Measurements from ENCODE around the gene TUG1. TPM values are rescaled to one million over a fixed set of nuclear protein-coding genes. Genes with fewer than 3 reads are reported as not detected.

TUG1 gene
- total RNA-seq, 1 donor from 2014 or later: 69.1 TPM

DNA sequence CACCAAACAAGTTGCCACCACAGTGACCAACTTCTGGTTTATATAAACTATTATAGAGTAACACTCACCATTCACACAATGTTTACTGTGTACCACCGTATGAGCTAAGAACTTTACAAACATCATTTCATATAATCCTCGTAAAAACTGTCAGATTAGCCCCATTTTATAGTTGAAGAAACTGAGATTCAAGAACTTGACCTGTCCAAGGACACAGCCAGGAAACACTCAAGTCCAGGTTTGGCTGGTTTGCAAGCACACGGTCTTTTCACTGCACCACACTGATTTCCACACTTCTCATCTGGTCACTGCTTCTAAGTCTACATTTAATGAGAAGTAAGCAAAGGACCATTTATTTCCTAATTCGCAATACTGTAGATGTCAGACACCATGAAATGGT, 4.2 kb upstream of the TUG1 start:
- peaks cover 62% of the 10 kb centered on the region for H3K36me3 Mint-ChIP-seq (ENCODE audit: low read depth)
- DNase-seq: no peak
- peaks cover 6% of the 10 kb centered on the region for H3K9me3 Mint-ChIP-seq
- intact Hi-C loops (cut with micrococcal nuclease): loop anchor here (5.0 kb wide), 4 partner anchors 43 to 543 kb away; partner anchors contain the start of genes PIK3IP1 and RNF185
- H3K27ac Mint-ChIP-seq: no peak overlapping the region
- peaks cover 30% of the 10 kb centered on the region for H3K4me1 Mint-ChIP-seq
- peaks cover 4% of the 10 kb centered on the region for H3K27me3 Mint-ChIP-seq
- no peak overlapping the region for H3K4me3 Mint-ChIP-seq

DNA sequence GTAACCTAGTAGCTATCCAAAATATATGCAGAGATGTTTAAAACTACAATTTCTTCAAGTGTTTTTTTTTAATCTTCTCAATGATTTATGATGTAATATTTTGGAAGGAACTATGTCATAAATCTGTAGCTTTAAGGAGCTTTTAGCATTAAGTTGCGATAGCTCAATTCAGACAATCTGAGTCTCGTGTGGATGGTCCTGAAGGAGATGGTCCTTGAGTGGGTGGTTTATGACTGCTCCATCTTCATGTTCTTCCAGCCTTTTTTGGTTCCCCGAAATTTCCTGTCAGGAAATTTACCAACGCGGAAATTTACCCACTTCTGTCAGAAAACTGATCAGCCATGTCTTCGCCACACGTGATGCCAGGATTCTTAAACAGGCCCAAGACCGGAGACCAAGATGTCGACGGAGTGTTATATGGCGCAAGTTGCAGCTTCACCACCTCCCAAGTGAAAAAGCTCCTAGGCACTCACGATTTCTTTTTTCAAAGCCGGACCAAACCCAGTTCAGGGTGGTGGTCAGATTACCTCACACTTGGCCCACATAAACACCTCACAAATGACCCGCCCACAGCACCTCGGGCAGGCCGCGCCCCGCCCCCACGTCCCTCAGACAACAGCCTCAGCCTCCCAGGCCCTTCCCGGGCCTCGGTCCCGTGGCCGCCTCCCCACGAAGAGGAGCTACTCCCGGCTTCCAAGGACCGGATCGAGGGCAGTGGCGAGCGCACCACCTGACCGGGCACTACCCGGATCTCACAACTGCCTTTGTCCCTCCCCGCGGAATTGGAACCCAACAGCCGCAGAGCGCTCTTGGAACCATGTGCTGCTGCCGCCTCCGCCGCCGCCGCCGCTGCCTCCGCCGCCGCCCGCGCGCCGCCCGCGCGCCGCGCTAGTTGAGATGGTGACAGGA, 796 bp upstream of the TUG1 start, which contains the start of gene MORC2:
TSS of gene MORC2 (minus strand) at position 760 of the 909 bp plus-strand sequence. CDS start 885 bp downstream, outside the sequence.
- DNase-seq: no peak
- peaks cover 19% of the 10 kb centered on the region for H3K9me3 Mint-ChIP-seq
- peak within 1 kb of the TSS; percentile 98 for H3K4me3 Mint-ChIP-seq

DNA sequence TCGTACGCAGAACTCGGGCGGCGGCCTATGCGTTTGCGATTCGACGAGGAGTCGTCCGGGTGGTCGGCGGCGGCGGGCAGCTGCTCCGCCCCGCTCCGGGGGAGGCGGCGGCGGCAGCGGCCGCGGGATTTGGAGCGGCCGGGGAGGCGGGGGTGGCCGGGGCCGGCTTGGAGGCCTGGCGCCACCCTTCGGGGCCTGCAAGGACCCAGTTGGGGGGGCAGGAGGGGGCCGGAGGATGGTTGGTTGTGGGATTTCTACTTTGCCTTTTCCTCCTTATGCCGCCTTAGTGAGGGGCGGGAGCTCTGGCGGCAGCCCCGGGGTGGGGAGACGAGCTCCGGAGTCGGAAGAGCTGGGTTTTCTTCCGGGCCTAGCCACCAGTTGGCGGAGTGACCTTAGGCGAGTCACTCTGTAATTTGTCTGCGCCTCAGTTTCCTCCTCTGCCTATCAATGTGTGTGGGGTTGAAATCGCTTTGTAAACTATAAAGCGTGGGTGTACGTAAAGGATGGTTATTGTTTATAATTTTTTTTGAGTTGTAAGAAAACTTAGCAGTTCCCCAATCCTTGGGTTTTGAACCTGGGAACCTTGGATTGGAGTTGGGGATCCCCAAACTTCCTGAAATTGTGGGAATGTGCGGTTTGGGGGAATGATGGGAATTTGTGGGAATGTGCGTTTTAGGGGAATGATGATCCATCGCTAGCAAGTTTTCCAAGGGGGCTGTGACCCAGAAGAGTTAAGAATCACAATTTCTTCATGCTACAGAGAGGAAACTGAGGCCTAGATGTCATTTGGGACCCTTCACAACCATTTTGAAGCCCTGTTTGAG, 679 bp downstream of the TUG1 start:
- intact Hi-C loops (cut with micrococcal nuclease): loop anchor here (1.0 to 5.0 kb wide), 7 partner anchors 47 to 1203 kb away; partner anchors contain the start of genes LIMK2, PIK3IP1, RNF185 and UQCR10
- peak; percentile 85 for DNase-seq
- Mint-ChIP-seq H3K36me3 (ENCODE audit: low read depth) (peaks cover 88% of the 10 kb centered on the region), H3K4me3 (peak overlapping the region; percentile 98), H3K4me1 (peaks cover 34% of the 10 kb centered on the region), H3K27ac (peak overlapping the region; percentile 99), H3K9me3 (peaks cover 24% of the 10 kb centered on the region), H3K27me3 (peaks cover 4% of the 10 kb centered on the region)

More for the DNA sequence above, 796 bp upstream of the TUG1 start, which contains the start of gene MORC2:
- peak within 1 kb of the TSS; percentile 99 for H3K27ac Mint-ChIP-seq
- peaks cover 4% of the 10 kb centered on the region for H3K27me3 Mint-ChIP-seq
- peaks cover 39% of the 10 kb centered on the region for H3K4me1 Mint-ChIP-seq
- intact Hi-C loops (cut with micrococcal nuclease): loop anchor here (2.0 to 5.0 kb wide), 6 partner anchors 46 to 1201 kb away; partner anchors contain the start of genes LIMK2, PIK3IP1, RNF185 and UQCR10
- H3K36me3 Mint-ChIP-seq (ENCODE audit: low read depth): peaks cover 83% of the 10 kb centered on the region

DNA sequence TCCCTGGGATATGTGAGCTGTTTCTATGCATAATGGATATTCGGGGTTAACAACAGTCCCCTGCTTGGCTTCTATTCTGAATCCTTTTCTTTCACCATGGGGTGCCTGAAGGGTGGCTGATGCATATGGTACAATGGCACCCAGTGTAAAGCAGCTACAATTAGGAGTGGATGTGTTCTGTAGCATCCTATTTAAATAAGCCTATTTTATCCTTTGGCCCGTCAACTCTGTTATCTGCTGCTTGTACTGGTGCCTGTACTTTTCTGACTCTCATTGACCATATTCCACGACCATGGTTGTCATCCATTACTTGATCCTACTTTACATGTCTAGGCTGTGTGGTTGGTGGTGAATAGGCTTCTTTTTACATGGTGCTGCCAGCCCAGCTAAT, 1.3 kb downstream of the TUG1 start:
- H3K4me1 Mint-ChIP-seq: peaks cover 31% of the 10 kb centered on the region

DNA sequence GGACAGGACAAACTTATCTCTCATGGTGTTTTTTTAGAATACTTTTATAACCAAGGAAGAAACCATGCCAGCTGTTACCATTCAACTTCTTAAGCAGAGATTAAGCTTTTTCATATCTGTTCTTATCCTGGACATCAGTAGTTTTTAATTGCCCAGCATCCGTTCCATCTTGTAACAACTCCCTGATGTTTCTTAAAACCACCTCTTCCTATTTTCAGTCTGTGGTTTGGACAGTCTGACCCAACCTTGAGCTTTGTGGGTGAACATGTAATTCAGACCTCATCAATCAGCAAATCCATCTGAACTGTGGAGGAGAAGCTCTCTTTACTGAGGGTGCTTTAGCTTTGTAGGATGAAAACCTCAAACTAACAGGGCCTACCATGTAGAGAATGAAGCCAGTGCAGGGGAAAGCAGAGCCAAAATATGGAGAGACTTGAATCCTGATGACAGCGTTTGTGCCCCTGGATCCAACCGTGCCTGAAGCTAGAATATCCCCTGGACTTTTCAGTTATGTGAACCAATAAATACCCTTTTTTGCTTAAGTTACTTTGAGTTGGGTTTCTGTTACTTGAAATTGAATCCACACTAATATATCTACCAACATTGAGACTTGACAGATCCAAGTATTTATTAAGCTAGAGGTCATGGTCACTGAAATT, 9.4 kb downstream of the TUG1 start:
- no peak for DNase-seq
- peaks cover 6% of the 10 kb centered on the region for H3K4me1 Mint-ChIP-seq
- no peak overlapping the region for H3K27ac Mint-ChIP-seq
- H3K9me3 Mint-ChIP-seq: peaks cover 47% of the 10 kb centered on the region
- H3K4me3 Mint-ChIP-seq: no peak overlapping the region
- no peaks in the 10 kb centered on the region for H3K27me3 Mint-ChIP-seq
- peaks cover 60% of the 10 kb centered on the region for H3K36me3 Mint-ChIP-seq (ENCODE audit: low read depth)
- intact Hi-C loops (cut with micrococcal nuclease): no loop called here

More for the DNA sequence above, 1.3 kb downstream of the TUG1 start:
- Mint-ChIP-seq H3K4me3 (peak overlapping the region; percentile 98), H3K36me3 (ENCODE audit: low read depth) (peaks cover 89% of the 10 kb centered on the region), H3K27ac (peak overlapping the region; percentile 99), H3K27me3 (peaks cover 4% of the 10 kb centered on the region), H3K9me3 (peaks cover 28% of the 10 kb centered on the region)
- DNase-seq: no peak
- intact Hi-C loops (cut with micrococcal nuclease): no loop called here

DNA sequence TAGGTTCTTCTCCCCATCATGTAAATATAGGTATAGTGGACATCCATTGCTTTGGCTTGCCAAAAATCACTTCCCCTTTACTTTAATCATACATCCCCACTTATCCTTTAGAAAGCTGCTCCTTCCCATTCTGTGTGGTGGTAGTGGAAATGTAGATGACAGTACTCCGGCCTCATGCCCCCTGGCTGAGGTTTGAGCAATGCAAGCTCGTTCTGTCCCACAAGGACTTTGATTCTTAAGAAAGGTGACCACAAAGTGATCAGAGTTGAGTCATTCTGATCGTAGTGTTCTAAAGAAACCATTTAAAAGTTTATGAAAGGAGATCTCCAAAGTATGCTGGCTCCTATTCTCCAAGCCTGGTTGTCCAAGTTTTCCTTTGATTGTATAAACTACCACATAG, 10.9 kb downstream of the TUG1 start:
- H3K27ac Mint-ChIP-seq: no peak overlapping the region
- peaks cover 48% of the 10 kb centered on the region for H3K36me3 Mint-ChIP-seq (ENCODE audit: low read depth)
- no peak for DNase-seq
- peaks cover 49% of the 10 kb centered on the region for H3K9me3 Mint-ChIP-seq
- no peaks in the 10 kb centered on the region for H3K27me3 Mint-ChIP-seq
- H3K4me3 Mint-ChIP-seq: no peak overlapping the region
- intact Hi-C loops (cut with micrococcal nuclease): no loop called here
- H3K4me1 Mint-ChIP-seq: peaks cover 6% of the 10 kb centered on the region

DNA sequence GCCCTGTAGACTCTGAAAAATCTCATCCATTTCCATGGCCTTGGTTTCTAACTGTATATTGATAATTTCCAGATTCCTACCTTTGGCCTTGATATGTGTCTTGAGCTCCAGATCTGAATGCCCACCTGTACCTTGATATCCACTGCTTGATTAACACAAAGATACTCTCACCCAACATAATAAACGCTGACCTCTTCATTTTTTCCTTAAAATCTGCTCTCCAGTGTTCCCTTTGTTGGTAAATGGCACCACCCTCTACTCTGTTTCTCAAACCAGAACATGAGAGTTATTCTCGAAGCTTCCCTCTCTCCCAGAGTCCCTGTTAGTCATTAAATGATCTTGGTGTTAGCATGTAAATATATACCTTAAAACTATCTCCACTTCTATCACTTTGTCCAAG, 13.4 kb downstream of the TUG1 start:
- intact Hi-C loops (cut with micrococcal nuclease): no loop called here
- H3K4me1 Mint-ChIP-seq: peaks cover 3% of the 10 kb centered on the region
- H3K27me3 Mint-ChIP-seq: no peaks in the 10 kb centered on the region
- H3K9me3 Mint-ChIP-seq: peaks cover 30% of the 10 kb centered on the region
- no peak for DNase-seq
- peaks cover 23% of the 10 kb centered on the region for H3K36me3 Mint-ChIP-seq (ENCODE audit: low read depth)
- no peak overlapping the region for H3K27ac Mint-ChIP-seq
- no peak overlapping the region for H3K4me3 Mint-ChIP-seq

DNA sequence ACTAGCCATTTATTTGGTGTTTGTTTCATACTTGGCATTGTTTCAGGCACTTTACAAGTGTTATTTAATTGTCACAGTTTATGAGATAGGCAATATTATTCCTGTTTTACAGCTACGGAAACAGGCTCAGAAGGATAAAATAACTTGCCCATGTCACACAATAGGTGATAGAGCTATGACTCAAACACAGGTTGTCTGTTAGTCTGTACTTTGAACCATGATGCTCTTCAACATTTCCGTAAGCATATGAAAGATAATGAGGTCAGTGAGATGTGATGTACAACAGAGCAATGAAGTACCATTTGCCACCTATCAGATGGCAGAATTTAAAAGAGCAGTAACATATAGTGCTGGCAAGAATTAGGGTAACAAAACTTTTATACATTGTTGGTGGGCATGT, 15.3 kb downstream of the TUG1 start:
- H3K27me3 Mint-ChIP-seq: no peaks in the 10 kb centered on the region
- no peak overlapping the region for H3K27ac Mint-ChIP-seq
- intact Hi-C loops (cut with micrococcal nuclease): no loop called here
- DNase-seq: no peak
- peaks cover 10% of the 10 kb centered on the region for H3K36me3 Mint-ChIP-seq (ENCODE audit: low read depth)
- peaks cover 15% of the 10 kb centered on the region for H3K9me3 Mint-ChIP-seq
- H3K4me1 Mint-ChIP-seq: peaks cover 3% of the 10 kb centered on the region
- no peak overlapping the region for H3K4me3 Mint-ChIP-seq

DNA sequence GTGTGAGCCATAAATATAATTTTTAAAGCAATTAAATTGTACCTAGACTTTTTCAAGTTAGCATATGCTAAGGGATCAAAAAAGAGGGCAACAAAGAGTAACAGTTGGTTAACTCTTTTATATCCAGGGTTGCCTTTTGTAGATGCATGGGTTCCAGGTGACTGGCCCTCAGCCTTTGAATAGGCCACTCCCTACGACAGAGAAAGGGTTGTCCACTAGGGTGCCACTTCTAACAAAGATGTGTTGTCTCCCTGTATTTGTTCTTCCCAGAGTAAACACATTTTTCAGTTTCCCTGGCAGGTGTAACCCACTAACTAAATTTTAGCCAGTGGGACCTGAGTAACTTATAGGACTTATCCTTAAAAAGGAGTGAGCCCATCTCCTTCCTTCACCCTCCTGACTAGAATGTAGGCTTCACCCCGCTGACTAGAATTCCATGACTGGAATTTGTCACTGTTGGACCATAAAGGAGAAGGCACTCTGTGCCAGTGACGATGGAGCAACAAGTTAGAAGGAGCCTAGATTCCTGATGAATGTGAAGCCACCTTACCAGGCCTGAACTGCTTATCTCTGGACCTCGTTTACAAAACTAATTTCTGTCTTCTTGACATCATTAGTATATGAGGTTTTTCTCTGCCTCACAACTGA, 16.6 kb downstream of the TUG1 start:
- no peak overlapping the region for H3K4me3 Mint-ChIP-seq
- H3K4me1 Mint-ChIP-seq: no peaks in the 10 kb centered on the region
- DNase-seq: no peak
- no peaks in the 10 kb centered on the region for H3K27me3 Mint-ChIP-seq
- peaks cover 3% of the 10 kb centered on the region for H3K36me3 Mint-ChIP-seq (ENCODE audit: low read depth)
- H3K27ac Mint-ChIP-seq: no peak overlapping the region
- peaks cover 11% of the 10 kb centered on the region for H3K9me3 Mint-ChIP-seq
- intact Hi-C loops (cut with micrococcal nuclease): no loop called here

DNA sequence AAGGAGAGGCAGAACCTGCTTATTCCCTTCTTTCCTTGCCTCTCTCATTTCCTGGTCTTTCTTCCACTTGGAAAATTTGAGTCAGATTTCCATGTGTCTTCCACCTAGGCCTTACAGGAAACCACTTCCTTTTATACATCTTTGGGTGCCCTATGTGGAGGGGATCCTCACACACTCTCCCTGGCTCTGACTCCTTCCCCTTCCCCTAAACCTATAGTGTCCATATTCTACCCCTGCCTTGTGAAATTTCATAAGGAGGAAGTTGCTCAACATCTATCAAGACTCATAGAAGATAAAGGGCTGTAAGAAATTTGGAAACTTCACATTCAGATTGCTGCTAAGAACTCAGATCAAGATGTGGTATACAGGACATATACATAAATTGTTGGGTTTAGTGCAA, 20.4 kb downstream of the TUG1 start:
- Mint-ChIP-seq H3K36me3 (ENCODE audit: low read depth) (peaks cover 1% of the 10 kb centered on the region), H3K9me3 (peaks cover 12% of the 10 kb centered on the region), H3K27ac (no peak overlapping the region), H3K4me3 (no peak overlapping the region), H3K27me3 (peaks cover 2% of the 10 kb centered on the region), H3K4me1 (no peaks in the 10 kb centered on the region)
- DNase-seq: no peak
- intact Hi-C loops (cut with micrococcal nuclease): no loop called here

DNA sequence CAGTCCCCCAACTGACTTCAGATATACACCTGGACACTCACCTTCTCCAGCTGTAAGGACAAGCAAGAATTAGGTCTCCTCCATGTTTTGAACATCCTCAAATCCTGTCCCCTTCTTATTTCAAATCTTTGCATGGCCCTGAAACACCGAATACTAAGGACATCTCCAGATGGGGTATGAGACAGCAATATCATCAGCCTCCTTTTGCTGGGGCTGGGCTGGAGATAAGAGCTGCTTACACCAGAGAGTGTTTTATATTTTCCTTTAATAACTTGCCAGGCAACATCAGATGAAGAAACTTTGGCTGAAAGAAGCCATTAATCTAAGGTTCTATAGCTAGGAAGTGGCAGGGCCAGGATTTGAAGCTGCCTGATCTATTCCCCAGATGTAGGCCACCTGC, 21.6 kb downstream of the TUG1 start:
- Mint-ChIP-seq H3K4me3 (no peak overlapping the region), H3K27ac (no peak overlapping the region), H3K9me3 (peaks cover 11% of the 10 kb centered on the region), H3K36me3 (ENCODE audit: low read depth) (peaks cover 1% of the 10 kb centered on the region), H3K27me3 (peaks cover 6% of the 10 kb centered on the region), H3K4me1 (peaks cover 3% of the 10 kb centered on the region)
- DNase-seq: no peak
- intact Hi-C loops (cut with micrococcal nuclease): no loop called here

DNA sequence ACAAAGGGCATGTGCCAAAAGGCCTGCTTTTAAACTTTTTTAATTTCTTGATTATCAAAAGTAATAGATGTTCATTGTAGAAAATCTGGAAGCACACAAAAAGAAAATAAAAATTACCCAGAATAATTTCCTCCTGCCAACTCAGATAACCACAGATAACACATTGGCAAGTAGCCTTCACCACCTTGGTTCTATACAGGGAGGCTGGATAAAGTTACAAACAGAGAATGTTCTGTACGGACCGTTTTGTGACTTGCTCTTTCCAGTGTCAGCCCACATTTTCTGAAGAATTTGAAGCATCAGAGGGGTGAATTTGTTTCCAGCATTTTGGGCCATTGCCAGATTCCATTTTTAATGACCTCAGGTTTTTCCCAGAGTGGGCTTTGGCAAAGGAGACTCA, 23.5 kb downstream of the TUG1 start:
- Mint-ChIP-seq H3K4me1 (peaks cover 3% of the 10 kb centered on the region), H3K27me3 (peaks cover 6% of the 10 kb centered on the region), H3K27ac (no peak overlapping the region), H3K4me3 (no peak overlapping the region), H3K36me3 (ENCODE audit: low read depth) (peaks cover 1% of the 10 kb centered on the region), H3K9me3 (peaks cover 12% of the 10 kb centered on the region)
- intact Hi-C loops (cut with micrococcal nuclease): no loop called here
- no peak for DNase-seq

DNA sequence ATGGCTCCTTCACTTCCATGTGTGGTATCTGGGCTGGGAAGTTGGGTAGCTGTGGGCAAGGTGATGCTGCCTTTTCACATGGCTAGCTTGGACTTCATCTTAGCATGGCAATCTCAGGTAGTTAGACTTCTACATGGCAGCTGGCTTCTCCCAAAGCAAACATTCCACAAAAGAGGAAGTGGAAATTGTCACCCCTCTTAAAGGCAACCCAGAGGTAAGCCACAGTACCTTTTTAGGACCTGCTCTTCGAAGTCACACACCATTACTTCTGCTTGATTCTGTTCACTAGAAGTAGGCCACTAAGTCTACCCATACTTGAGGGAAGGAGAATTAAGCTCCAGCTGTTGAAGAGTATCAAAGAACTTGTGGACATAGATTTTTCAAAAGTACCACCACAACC, 25.9 kb downstream of the TUG1 start:
- Mint-ChIP-seq H3K9me3 (peaks cover 8% of the 10 kb centered on the region), H3K4me1 (peaks cover 3% of the 10 kb centered on the region), H3K4me3 (no peak overlapping the region), H3K27ac (no peak overlapping the region), H3K36me3 (ENCODE audit: low read depth) (peaks cover 1% of the 10 kb centered on the region), H3K27me3 (peaks cover 6% of the 10 kb centered on the region)
- intact Hi-C loops (cut with micrococcal nuclease): no loop called here
- no peak for DNase-seq
